HL-60 (cell line): ENCODE measurements around the gene CTNNA3.

Experiments used
- CTCF ChIP-seq: IDR thresholded peaks from one replicate; pipeline ENCODE4 v1.5.1; 2011; ENCODE audit warnings: low read length, control low read depth, inconsistent platforms; ENCODE audit not compliant: insufficient read depth
- GABPA ChIP-seq: IDR thresholded peaks from 2 replicates; pipeline ENCODE4 v1.6.1; 2012; ENCODE audit warnings: low read depth
- POLR2AphosphoS5 ChIP-seq: IDR thresholded peaks from 2 replicates; pipeline ENCODE4 v1.6.1; 2012; ENCODE audit warnings: low read depth

- TF ChIP-seq CTCF, result no peak
- no peak for TF ChIP-seq GABPA
- no peak for TF ChIP-seq POLR2AphosphoS5
Measured at GRCh38 chr10:67385089-67385488, 310.9 kb downstream of the CTNNA3 start.
